Measurements from ENCODE around the gene CMPK1.
"Not testable (repeated sequence)": the region's sequence is repeated elsewhere in the genome, so short reads cannot be mapped to it uniquely, and the experiment has no call there.

Gene CMPK1, protein sequence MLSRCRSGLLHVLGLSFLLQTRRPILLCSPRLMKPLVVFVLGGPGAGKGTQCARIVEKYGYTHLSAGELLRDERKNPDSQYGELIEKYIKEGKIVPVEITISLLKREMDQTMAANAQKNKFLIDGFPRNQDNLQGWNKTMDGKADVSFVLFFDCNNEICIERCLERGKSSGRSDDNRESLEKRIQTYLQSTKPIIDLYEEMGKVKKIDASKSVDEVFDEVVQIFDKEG

GRCh38 chr1:47333578-47333921 lies at the start of gene CMPK1:
CMPK1 (plus strand) TSS chr1:47333790; CDS start chr1:47333946, 156 bp downstream.
- DNase-seq (ENCODE audit: extremely low read depth in 1 of 2, low read depth in 1 of 2): peak; percentile 61 to 65

- DNase-seq (ENCODE audit: extremely low read depth in 1 of 2, low read depth in 1 of 2): not testable (repeated sequence)
Observed at GRCh38 chr1:47288116-47288515, 45.5 kb upstream of the CMPK1 start.

DNA sequence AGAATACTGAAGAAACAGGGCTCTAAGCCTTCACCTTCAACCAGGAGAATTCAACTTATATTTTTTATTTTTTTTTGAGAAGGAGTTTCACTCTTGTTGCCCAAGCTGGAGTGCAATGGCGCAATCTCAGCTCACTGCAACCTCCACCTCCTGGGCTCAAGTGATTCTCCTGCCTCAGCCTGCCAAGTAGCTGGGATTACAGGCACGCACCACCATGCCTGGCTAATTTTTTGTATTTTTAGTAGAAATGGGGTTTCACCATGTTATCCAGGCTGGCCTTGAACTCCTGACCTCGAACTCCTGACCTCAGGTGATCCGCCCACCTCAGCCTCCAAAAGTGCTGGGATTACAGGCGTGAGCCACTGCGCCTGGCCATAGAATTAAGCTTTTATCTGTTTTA lies 38.7 kb upstream of the CMPK1 start:
- not testable (repeated sequence) for DNase-seq (ENCODE audit: extremely low read depth in 1 of 2, low read depth in 1 of 2)

GRCh38 chr1:47295579-47295978 lies 38.0 kb upstream of the CMPK1 start:
- DNase-seq (ENCODE audit: extremely low read depth in 1 of 2, low read depth in 1 of 2): no peak

DNA sequence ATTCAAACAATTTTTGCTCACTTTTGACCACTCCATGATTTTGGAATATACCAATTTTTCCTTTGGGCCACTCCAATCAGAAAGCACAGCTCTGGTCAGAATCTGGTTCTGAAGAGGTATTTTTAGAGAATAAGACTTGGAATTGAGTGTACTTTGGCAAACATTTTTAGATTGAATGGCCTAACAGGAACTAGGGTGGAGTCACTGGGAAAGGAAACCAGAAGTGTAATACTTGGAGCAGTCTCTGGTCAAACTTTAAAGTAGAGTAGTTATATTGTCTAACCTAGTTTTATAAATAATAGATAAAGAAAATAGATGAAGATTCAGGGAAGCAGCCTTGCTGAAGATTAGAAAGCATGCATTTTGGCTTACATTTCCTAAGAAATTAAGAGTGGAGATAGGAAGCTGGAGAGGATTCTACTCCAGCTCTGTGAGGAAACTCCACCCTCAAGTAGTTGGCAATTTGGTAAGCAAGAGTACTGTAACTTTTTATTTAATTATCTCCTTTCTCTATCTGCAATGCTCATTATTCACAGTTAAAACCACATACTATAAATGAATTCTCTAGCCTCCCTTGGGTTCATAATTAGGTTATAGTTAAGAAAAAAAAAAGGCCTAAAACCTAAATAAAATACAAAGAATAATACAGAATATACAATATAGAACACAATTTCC lies 35.4 kb upstream of the CMPK1 start:
- no peak for DNase-seq (ENCODE audit: extremely low read depth in 1 of 2, low read depth in 1 of 2)

GRCh38 chr1:47302472-47302871 lies 31.1 kb upstream of the CMPK1 start:
- DNase-seq (ENCODE audit: extremely low read depth in 1 of 2, low read depth in 1 of 2): no peak

- no peak for DNase-seq (ENCODE audit: extremely low read depth in 1 of 2, low read depth in 1 of 2)
Observed at GRCh38 chr1:47309427-47309826, 24.2 kb upstream of the CMPK1 start.

GRCh38 chr1:47313915-47314664 lies 19.5 kb upstream of the CMPK1 start, which contains the start of gene STIL:
STIL (minus strand) TSS chr1:47314147; CDS start chr1:47310319, 3,828 bp downstream.
- peak; percentile 97 to 98 for DNase-seq (ENCODE audit: extremely low read depth in 1 of 2, low read depth in 1 of 2)

GRCh38 chr1:47317841-47318240 lies 15.7 kb upstream of the CMPK1 start:
- no peak for DNase-seq (ENCODE audit: extremely low read depth in 1 of 2, low read depth in 1 of 2)

GRCh38 chr1:47319968-47320367 lies 13.6 kb upstream of the CMPK1 start:
- not testable (repeated sequence) for DNase-seq (ENCODE audit: extremely low read depth in 1 of 2, low read depth in 1 of 2)

DNA sequence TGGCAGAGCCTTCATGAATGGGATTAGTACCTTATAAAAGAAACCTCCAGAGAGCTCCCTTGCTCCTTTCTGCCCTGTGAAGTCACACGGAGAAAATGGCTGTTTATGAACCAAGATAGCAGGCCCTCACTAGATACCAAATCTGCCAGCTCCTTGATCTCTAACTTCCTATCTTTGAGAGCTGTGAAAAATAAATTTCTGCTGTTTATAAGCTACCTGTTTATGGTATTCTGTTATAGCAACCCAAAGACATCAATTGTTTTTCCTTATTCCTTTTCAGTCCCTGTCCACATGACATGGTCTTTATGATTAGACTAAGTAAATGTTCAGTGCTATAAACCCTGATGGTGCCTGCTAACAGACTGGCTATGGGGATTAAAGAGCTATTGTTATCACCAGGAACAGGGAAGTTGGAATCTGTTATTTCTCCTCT lies 10.0 kb upstream of the CMPK1 start:
- no peak for DNase-seq (ENCODE audit: extremely low read depth in 1 of 2, low read depth in 1 of 2)

- DNase-seq (ENCODE audit: extremely low read depth in 1 of 2, low read depth in 1 of 2): no peak
Observed at GRCh38 chr1:47324682-47325081, 8.9 kb upstream of the CMPK1 start.

- DNase-seq (ENCODE audit: extremely low read depth in 1 of 2, low read depth in 1 of 2): no peak
Observed at GRCh38 chr1:47325528-47325927, 8.1 kb upstream of the CMPK1 start.

- DNase-seq (ENCODE audit: extremely low read depth in 1 of 2, low read depth in 1 of 2): no peak
Observed at GRCh38 chr1:47326271-47326670, 7.3 kb upstream of the CMPK1 start.

DNA sequence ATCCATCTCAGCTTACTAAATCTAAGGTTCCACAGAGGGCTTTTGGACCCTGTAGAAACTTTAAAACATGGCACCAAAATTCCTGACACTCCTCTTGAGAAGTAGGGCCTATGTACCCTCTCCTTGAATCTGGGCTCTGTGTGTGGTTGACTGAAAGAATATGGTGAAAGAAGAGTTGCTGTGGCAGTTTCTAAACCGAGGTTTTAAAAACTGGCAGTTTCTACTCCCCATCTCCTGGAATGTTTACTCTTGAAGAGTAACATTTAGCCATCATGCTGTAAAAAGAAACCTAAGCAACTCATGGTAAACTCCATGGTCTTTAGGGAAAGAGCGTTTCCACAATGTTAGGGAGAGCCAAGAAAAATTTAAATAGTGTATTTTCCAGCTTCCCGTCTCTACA lies 4.6 kb upstream of the CMPK1 start:
- DNase-seq (ENCODE audit: extremely low read depth in 1 of 2, low read depth in 1 of 2): no peak

DNA sequence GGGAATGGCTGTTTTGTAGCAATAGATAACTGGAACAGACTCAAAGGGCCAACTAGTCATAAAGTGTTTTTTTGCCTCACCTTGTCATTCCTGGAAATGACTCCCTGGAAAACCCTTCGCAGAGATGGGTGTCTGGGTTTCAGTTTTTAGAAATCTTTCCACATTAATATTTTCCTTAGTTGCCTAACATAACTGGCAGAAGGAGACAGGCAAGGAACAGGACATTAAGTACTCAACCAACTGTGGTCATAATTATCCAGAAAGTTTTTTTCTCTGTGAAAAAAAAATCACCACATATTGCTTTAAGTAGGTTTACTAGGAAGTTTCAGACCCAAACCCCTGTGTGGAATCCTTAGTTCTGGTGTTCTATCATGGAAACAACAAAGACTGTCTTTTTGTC lies 3.4 kb upstream of the CMPK1 start:
- DNase-seq (ENCODE audit: extremely low read depth in 1 of 2, low read depth in 1 of 2): no peak

GRCh38 chr1:47331875-47332274 lies 1.7 kb upstream of the CMPK1 start:
- DNase-seq (ENCODE audit: extremely low read depth in 1 of 2, low read depth in 1 of 2): no peak

DNA sequence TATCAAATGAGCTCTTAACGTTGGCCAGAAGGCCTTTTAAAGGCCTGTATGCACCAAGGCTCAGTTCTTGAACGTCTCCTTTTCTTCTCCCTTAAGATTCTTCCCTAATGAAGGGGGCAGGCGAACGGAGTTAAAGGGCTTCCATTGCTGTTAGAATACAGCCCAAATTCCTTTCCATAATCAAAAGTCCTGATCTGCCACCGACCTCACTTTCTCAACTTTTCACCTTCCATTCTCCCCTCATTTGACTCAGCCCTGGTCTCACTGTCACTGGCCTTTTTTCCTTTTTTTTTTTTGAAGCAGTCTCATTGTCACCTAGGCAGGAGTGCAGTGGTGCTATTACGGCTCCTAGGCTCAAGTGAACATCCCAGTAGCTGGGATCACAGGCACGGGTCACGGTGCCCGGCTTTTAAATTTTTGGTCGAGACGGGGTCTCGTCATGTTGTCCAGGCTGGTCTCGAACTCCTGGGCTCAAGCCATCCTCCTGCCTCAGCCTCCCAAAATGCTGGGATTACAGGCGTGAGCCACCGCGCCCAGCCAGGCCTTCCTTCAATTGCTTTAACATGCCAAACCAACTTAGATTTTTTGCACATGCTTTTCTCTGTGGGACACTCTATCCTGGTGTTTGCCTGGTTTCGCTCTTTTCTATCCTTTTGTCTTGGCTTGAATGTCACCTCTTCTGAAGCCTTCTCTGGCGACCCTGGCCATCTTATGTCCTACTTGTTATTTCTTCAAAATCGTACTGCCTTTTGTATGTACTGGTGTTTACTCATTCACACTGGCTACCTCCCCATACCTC lies 612 bp upstream of the CMPK1 start:
- DNase-seq (ENCODE audit: extremely low read depth in 1 of 2, low read depth in 1 of 2): no peak

DNA sequence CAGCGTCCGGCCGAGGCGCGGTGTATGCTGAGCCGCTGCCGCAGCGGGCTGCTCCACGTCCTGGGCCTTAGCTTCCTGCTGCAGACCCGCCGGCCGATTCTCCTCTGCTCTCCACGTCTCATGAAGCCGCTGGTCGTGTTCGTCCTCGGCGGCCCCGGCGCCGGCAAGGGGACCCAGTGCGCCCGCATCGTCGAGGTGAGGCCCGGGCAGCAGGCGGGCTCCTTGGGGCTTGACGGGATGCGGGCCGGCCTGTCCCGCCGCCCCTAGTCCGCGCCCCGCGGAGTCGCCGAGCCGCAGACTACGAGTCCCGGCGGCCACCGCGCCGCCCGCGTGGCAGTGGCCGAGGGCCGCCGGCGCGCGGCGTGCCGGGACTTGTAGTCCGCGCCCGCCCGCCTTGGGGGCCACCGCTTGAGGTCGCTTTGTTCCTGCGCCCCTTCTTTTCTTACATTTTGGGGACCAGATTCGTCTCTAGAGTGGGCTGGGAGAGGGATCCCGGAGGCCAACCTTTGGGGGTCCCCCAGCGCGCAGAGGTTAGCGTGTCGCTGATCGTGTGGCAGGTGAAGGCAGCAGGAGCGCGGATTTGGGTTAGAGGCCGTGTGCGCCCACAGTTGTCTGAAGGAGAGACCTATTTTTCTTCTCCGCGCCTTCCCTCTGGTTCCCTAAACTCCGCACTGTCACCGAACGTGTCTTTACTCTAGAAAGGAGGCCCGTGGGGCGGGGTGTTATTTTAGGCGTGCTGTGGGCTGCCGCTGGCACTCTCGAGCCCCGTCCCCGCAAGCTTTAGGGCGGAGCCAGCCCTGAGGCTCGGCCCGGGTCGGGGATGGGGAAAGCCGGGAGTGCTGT lies 553 bp downstream of the CMPK1 start:
- peak; percentile 59 to 60 for DNase-seq (ENCODE audit: extremely low read depth in 1 of 2, low read depth in 1 of 2)

- DNase-seq (ENCODE audit: extremely low read depth in 1 of 2, low read depth in 1 of 2): no peak
Observed at GRCh38 chr1:47334765-47335435, 1.3 kb downstream of the CMPK1 start.
